ENCODE measurements around the gene NEXN. TPM values are rescaled to one million over a fixed set of nuclear protein-coding genes. Genes with fewer than 3 reads are reported as not detected.

Gene NEXN
- total RNA-seq, 2 donors from 2014 or later: 1.0 to 10.9 TPM

GRCh38 chr1:77940921-77941570, 52.6 kb downstream of the NEXN start:
- H3K4me3 ChIP-seq: no peak overlapping the region
- H3K27me3 ChIP-seq: no peaks in the 10 kb centered on the region
- no peak overlapping the region for H3K27ac ChIP-seq
- no peaks in the 10 kb centered on the region for H3K4me1 ChIP-seq
- H3K9ac ChIP-seq (ENCODE audit: low read depth in 2 of 2, low read length in 2 of 2): no peak overlapping the region
- no peaks in the 10 kb centered on the region for H3K9me3 ChIP-seq
- intact Hi-C loops (cut with DNase I): no loop called here
- DNase-seq: no peak
- H3K36me3 ChIP-seq: no peaks in the 10 kb centered on the region
- no peak for TF ChIP-seq CTCF (IDR thresholded peaks at IDR 0.05)

- no peak overlapping the region for H3K27ac ChIP-seq
- H3K4me1 ChIP-seq: no peaks in the 10 kb centered on the region
- intact Hi-C loops (cut with DNase I): no loop called here
- H3K4me3 ChIP-seq: no peak overlapping the region
- H3K36me3 ChIP-seq: no peaks in the 10 kb centered on the region
- H3K27me3 ChIP-seq: no peaks in the 10 kb centered on the region
- no peaks in the 10 kb centered on the region for H3K9me3 ChIP-seq
- DNase-seq: no peak
- H3K9ac ChIP-seq (ENCODE audit: low read depth in 2 of 2, low read length in 2 of 2): no peak overlapping the region
- no peak for TF ChIP-seq CTCF (IDR thresholded peaks at IDR 0.05)
Observed at GRCh38 chr1:77942400-77943140, 54.1 kb downstream of the NEXN start.

- Histone ChIP-seq H3K9me3 (no peaks in the 10 kb centered on the region), H3K27ac (no peak overlapping the region), H3K4me3 (no peak overlapping the region), H3K9ac (ENCODE audit: low read depth in 2 of 2, low read length in 2 of 2) (no peak overlapping the region), H3K4me1 (no peaks in the 10 kb centered on the region), H3K36me3 (no peaks in the 10 kb centered on the region), H3K27me3 (no peaks in the 10 kb centered on the region)
- TF ChIP-seq CTCF (IDR thresholded peaks at IDR 0.05): no peak
- intact Hi-C loops (cut with DNase I): no loop called here
- no peak for DNase-seq
Observed at GRCh38 chr1:77945345-77945744, 56.9 kb downstream of the NEXN start.

- TF ChIP-seq CTCF (IDR thresholded peaks at IDR 0.05): no peak
- no peak overlapping the region for H3K9ac ChIP-seq (ENCODE audit: low read depth in 2 of 2, low read length in 2 of 2)
- no peaks in the 10 kb centered on the region for H3K27me3 ChIP-seq
- H3K9me3 ChIP-seq: no peaks in the 10 kb centered on the region
- no peaks in the 10 kb centered on the region for H3K36me3 ChIP-seq
- no peak for DNase-seq
- H3K4me1 ChIP-seq: no peaks in the 10 kb centered on the region
- intact Hi-C loops (cut with DNase I): no loop called here
- no peak overlapping the region for H3K27ac ChIP-seq
- H3K4me3 ChIP-seq: no peak overlapping the region
Observed at GRCh38 chr1:77948841-77949424, 60.5 kb downstream of the NEXN start.

GRCh38 chr1:77950873-77951272, 62.4 kb downstream of the NEXN start:
- no peak for TF ChIP-seq CTCF (IDR thresholded peaks at IDR 0.05)
- no peaks in the 10 kb centered on the region for H3K9me3 ChIP-seq
- H3K27ac ChIP-seq: no peak overlapping the region
- no peak overlapping the region for H3K4me3 ChIP-seq
- DNase-seq: no peak
- no peaks in the 10 kb centered on the region for H3K4me1 ChIP-seq
- peaks cover 16% of the 10 kb centered on the region for H3K36me3 ChIP-seq
- no peaks in the 10 kb centered on the region for H3K27me3 ChIP-seq
- no peak overlapping the region for H3K9ac ChIP-seq (ENCODE audit: low read depth in 2 of 2, low read length in 2 of 2)
- intact Hi-C loops (cut with DNase I): loop anchor here (10.0 kb wide), 1 partner anchor 226 kb away; no protein-coding TSS in a partner anchor

Data from colonic mucosa (tissue), 4 donors.